ENCODE results near the gene VAV3.
"Not testable (repeated sequence)": the region's sequence is repeated elsewhere in the genome, so short reads cannot be mapped to it uniquely, and the experiment has no call there.

Gene VAV3

GRCh38 chr1:107682467-107682866, 282.5 kb downstream of the VAV3 start:
- no peak for DNase-seq (ENCODE audit: low read depth)

GRCh38 chr1:107681001-107681479, 283.9 kb downstream of the VAV3 start:
- DNase-seq (ENCODE audit: low read depth) = no peak

- no peak for DNase-seq (ENCODE audit: low read depth)
These were observed 284.4 kb downstream of the VAV3 start for GRCh38 chr1:107680579-107680985.

- DNase-seq (ENCODE audit: low read depth) = no peak
These were observed 285.5 kb downstream of the VAV3 start for GRCh38 chr1:107679411-107679953.

- DNase-seq (ENCODE audit: low read depth) = no peak
These were observed 286.0 kb downstream of the VAV3 start for GRCh38 chr1:107678993-107679392.

- no peak for DNase-seq (ENCODE audit: low read depth)
These were observed 287.3 kb downstream of the VAV3 start for GRCh38 chr1:107677697-107678096.

- DNase-seq (ENCODE audit: low read depth) = no peak
These were observed 290.5 kb downstream of the VAV3 start for GRCh38 chr1:107674486-107674885.

GRCh38 chr1:107673006-107673405, 292.0 kb downstream of the VAV3 start:
- no peak for DNase-seq (ENCODE audit: low read depth)

- DNase-seq (ENCODE audit: low read depth) = no peak
These were observed 294.5 kb downstream of the VAV3 start for GRCh38 chr1:107670397-107671040.

- DNase-seq (ENCODE audit: low read depth) = no peak
These were observed 295.0 kb downstream of the VAV3 start for GRCh38 chr1:107669996-107670395.

GRCh38 chr1:107668762-107669161, 296.2 kb downstream of the VAV3 start:
- no peak for DNase-seq (ENCODE audit: low read depth)

GRCh38 chr1:107666493-107666892, 298.5 kb downstream of the VAV3 start:
- DNase-seq (ENCODE audit: low read depth) = no peak

GRCh38 chr1:107664982-107665925, 299.7 kb downstream of the VAV3 start:
- DNase-seq (ENCODE audit: low read depth) = no peak

- DNase-seq (ENCODE audit: low read depth) = no peak
These were observed 302.0 kb downstream of the VAV3 start for GRCh38 chr1:107662971-107663370.

GRCh38 chr1:107661158-107661557, 303.8 kb downstream of the VAV3 start:
- no peak for DNase-seq (ENCODE audit: low read depth)

- no peak for DNase-seq (ENCODE audit: low read depth)
These were observed 305.0 kb downstream of the VAV3 start for GRCh38 chr1:107659961-107660360.

- no peak for DNase-seq (ENCODE audit: low read depth)
These were observed 307.6 kb downstream of the VAV3 start for GRCh38 chr1:107657356-107657755.

- DNase-seq (ENCODE audit: low read depth) = no peak
These were observed 311.2 kb downstream of the VAV3 start for GRCh38 chr1:107653765-107654164.

GRCh38 chr1:107653005-107653404, 312.0 kb downstream of the VAV3 start:
- no peak for DNase-seq (ENCODE audit: low read depth)

- not testable (repeated sequence) for DNase-seq (ENCODE audit: low read depth)
These were observed 314.2 kb downstream of the VAV3 start for GRCh38 chr1:107650825-107651224.

GRCh38 chr1:107649023-107649422, 316.0 kb downstream of the VAV3 start:
- DNase-seq (ENCODE audit: low read depth) = no peak

GRCh38 chr1:107648071-107648470, 316.9 kb downstream of the VAV3 start:
- no peak for DNase-seq (ENCODE audit: low read depth)

- DNase-seq (ENCODE audit: low read depth) = no peak
These were observed 318.0 kb downstream of the VAV3 start for GRCh38 chr1:107647012-107647411.

Data from activated T-cell treated with anti-CD3 and anti-CD28 coated beads for 48 hours (primary cell).